T-helper 1 cell treated with Interleukin-12 subunit alpha and Interleukin-12 subunit beta and Interleukin-4 antibody, amounts not matched to agents 30 ng/mL and 1 ng/mL, for 36 hours (primary cell): ENCODE measurements around the gene RASL10A. TPM values are rescaled to one million over a fixed set of nuclear protein-coding genes. Genes with fewer than 3 reads are reported as not detected.
"Not testable (repeated sequence)": the region's sequence is repeated elsewhere in the genome, so short reads cannot be mapped to it uniquely, and the experiment has no call there.

Source experiments
- intact Hi-C: fragments of 100-400 bp; cut with micrococcal nuclease; formaldehyde crosslinking; loops from one replicate; pipeline ENCODE4 v1.15.1; 2024
- total RNA-seq: library from RNA; stranded (reverse); gene quantifications from 2 replicates; pipeline ENCODE4 v1.2.3, GENCODE V29; 2022

RASL10A gene, protein sequence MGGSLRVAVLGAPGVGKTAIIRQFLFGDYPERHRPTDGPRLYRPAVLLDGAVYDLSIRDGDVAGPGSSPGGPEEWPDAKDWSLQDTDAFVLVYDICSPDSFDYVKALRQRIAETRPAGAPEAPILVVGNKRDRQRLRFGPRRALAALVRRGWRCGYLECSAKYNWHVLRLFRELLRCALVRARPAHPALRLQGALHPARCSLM
- total RNA-seq: 0.49 and 0.76 TPM in 2 replicates

DNA sequence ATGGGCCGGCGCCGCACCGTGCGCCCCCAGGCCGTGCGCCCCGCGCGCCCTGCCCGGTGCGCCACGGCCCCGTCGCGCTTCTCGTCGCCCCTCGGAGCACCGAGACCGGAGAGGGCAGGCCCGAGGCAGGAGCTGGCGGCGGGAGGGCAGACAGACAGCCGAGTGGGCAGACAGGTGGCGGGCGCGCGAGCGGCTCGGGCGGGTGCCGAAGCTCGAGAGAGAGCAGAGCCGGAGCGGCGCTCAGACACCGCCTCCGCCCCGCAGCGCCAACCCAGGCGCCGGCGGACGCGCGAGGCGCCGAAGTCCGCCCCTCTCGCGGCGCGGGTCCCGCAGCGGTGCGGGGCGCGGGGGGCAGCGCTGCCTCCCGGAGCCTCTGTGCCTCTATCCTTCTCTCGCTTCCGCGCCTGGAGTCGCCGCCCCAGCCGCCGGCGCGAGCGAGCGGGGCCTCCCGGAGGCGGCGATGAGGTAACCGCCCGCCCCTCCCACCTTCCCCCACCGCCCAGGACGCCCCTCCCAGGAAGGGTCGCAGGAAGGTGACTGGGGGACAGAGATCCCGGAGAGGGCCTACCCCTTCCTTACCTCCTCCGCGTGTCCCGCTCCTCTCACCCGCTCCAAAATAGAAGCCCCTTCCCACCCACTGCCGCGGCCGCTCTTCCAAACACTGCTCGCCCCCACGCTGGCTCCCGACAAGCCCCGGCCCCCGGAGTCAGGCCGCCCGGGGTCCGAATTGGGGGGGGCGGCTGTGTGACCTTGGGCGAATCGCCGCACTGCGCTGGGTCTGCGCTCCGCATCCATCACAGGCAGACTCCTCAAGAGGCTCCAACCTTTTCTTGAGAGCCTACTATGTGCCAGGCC is at the start of gene RASL10A:
Gene RASL10A (minus strand): TSS at position 412 of the 855 bp plus-strand sequence. CDS start 451 bp downstream, outside the sequence.
- intact Hi-C loops: no loop called here

DNA sequence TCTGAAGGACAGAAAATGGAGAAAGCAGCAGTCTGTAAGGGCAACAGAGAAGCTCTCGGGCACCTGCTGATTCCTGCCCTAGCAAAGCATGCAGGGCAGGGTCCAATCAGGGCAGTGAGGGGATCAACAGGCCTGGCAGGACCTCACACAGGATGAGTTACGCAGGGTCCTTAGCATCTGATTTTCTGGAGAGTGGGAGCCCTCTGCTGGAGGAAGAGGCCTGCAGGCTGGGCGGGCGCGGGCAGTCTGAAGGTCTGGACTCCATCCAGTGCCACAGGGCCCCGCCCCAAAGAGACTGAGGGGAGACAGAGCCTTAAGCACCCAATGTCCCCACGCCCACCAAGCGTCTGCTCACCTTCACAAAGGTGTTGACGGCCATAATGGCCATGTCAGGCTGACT is 44.0 kb upstream of the RASL10A start:
- intact Hi-C loops: no loop called here

DNA sequence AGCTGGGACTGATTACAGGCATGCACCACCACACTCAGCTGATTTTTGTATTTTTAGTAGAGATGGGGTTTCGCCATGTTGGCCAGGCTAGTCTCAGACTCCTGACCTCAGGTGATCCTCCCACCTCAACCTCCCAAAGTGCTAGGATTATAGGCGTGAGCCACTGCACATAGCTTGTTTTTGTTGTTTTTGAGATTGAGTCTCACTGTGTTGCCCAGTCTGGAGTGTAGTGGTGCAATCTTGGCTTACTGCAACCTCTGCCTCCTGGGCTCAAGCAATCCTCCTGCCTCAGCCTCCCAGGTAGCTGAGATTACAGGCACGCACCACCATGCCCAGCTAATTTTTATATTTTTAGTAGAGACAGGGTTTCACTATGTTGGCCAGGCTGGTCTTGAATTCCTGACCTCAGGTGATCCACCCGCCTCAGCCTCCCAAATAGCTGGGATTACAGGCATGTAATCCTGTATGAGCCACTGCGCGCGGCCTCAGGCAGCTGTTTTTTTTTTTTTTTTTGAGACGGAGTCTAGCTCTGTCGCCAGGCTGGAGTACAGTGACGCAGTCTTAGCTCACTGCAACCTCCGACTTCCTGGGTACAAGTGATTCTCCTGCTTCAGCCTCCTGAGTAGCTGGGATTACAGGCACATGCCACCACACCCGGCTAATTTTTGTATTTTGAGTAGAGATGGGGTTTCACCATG is 41.8 kb upstream of the RASL10A start:
- intact Hi-C loops: not testable (repeated sequence)

DNA sequence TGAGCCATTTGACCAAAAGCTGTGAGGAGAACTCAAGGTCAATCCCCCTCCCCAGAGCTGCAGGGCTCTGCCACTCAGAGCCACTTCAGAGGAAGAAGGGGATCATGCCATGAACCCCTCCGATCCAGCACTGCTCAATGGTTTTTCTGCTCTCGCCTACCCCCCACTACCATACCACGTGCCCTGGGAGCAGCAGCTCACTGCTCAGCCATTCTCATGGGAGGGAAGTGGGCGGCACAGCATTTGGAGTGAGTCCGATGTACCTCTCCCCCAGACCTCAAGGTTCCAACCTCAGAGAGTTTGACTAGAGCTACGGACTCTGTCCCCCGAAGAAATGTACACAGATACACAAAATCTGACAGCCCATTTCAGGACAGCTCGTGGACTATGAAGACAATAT is 38.4 kb upstream of the RASL10A start:
- intact Hi-C loops: no loop called here

DNA sequence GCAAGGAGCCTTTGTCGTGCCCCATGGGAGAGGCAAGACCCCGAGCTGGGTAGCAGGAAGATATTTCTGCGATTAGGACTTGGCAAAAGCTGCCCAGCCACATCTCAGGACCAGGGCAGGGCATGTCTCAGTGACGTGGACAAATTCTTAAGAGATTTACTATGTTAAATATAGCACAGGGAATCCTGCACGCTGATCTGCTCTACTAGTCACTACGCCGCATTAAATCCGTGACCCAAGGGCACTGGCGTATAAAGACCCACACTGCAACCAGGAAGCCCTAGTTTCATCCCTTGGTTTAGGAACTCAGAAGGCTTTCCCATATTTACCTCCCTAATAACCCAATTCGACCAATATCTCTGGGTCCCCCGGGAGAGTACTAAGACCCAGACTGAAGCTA is 37.8 kb upstream of the RASL10A start:
- intact Hi-C loops: no loop called here

DNA sequence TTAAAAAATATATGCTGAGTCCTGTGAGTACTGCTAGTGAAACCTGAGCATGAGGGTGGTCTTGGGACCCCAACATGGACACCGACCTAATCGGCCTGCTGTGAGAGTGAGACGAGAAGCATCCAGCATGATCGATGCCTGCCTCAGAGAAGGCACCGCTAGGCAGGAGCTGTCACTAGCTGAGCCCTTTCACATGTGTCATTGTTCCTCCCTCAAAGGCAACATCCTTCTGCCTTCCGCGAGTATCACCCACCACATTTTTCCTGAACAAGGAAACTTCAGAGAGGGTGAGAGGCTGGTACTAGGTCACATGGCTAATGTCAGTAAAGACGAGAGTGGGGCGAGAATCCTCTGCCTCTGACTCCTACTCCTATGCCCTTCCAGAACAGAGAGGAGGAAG is 37.3 kb upstream of the RASL10A start:
- intact Hi-C loops: no loop called here

DNA sequence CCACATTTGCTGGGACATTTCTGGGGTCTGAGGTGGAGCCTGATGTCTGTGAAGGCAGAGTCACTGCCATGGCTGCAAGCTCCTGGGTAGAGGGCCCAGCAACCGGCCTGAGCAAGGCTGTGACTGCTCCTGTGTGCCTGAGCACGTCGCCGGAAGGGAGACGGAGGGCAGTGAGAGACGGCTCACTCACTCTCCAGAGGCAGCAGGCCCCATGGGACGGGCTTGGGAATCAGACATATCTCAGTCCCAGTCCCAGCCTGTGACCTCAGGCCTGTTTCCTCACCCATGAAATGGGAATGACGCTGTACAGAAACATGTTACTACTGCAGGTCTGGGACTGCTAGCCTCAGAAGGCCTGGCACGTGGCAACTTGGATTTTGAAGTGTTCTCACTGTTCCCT is 36.4 kb upstream of the RASL10A start:
- intact Hi-C loops: no loop called here

DNA sequence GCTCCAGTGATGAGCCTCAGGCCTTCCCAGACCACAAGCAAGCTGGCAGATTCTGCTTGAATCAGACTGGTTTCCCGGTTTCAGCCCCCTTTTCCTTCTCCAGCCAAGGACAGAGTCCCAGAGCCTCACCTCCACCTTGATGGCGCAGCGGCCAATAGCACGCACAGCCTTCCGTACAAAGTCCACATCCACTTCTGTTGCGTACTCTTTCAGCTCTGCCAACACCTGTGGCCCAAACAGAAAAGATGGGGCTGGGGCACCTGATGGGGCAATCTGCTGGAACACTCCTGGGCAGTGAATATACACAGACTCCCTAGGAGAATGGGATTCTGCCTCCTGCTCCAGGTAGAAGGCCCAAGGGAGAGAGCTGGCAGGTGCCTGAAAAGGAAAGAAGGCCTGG is 35.5 kb upstream of the RASL10A start:
- intact Hi-C loops: no loop called here

DNA sequence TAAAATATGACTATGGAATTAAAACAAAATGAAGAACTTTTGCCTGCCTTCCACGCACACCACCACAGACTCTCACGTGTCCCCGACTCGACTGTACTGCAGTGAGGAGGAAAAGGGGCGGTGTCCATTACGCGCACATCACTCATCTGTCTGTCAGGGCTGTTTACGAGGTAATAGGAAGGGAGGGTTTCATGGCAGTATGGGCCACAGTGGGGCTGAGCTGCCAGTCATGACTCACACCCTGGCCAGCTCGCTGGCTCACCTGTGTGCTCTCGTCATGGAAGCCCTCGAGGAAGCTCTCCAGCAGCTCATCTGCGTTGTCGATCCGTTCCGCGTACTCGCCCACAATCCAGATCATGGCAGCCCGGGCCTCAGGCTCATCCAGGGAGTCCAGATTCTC is 33.5 kb upstream of the RASL10A start:
- intact Hi-C loops: no loop called here

DNA sequence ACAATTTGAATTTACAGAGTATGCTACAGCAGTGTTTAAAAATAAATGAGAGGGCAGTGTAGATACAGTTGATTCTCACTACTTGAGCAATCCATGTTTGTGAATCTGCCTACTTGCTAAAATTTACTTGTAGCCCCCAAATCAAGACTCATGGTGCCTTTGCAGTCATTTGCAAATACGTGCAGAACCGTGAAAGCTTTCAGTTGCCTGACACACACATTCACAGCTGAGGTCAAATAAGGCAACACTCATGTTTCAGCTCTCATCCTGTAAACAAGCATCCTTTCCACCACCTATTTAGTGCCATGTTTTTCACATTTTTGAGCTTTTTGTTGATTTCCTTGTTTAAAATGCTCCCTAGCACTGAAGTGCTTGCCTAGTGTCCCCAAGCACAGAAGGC is 32.5 kb upstream of the RASL10A start:
- intact Hi-C loops: no loop called here

DNA sequence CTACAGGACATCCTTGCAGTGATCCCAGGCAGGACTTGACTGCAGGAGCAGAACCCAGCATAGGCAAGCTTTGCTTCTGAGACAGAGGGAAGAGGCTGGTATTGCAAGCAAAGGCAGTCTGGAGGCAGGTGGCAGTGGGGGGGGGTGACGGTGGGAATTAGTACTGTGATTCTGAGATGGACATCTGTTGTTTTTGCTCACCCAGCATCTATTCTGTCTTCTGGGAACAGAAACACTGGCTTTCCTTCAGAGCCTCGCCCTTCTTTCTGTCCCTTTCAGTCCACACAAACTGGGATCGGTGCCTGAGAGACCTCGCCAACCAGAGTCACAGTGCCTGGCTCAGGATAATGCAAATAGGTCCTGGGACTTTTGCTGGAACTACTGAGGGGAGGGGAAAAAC is 31.2 kb upstream of the RASL10A start:
- intact Hi-C loops: no loop called here

DNA sequence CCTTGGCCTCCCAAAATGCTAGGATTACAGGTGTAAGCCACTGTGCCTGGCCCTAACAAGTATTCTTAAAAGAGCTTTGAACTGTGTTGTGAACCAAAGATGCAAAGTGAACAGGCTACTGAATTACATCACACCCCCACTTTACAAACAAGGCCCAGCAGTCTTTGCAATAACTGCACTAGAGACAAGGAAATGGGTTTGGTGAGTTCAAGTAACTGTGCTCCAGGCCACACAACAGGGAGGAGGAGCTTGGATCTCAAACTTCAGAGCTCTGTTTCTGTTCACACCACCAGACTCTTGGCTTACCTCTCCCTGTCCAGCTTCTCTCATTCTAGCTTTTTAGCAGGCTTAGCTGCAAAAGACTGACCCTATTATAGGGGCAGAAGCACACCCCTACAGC is 30.4 kb upstream of the RASL10A start:
- intact Hi-C loops: no loop called here

DNA sequence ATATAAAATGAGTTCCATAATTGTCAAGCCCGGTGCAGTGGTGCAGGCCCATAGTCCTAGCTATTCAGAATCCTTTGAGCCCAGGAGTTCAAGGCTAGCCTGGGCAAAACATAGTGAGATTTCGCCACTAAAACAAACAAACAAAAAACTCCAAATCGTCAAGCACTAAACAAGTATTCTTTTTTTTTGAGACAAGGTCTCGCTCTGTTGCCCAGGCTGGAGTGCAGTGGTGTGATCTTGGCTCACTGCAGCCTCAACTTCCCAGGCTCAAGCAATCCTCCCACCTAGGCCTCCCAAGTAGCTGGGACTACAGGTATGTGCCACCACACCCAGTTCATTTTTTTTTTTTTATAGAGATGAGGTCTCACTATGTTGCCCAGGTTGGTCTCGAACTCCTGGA is 29.4 kb upstream of the RASL10A start:
- intact Hi-C loops: not testable (repeated sequence)

DNA sequence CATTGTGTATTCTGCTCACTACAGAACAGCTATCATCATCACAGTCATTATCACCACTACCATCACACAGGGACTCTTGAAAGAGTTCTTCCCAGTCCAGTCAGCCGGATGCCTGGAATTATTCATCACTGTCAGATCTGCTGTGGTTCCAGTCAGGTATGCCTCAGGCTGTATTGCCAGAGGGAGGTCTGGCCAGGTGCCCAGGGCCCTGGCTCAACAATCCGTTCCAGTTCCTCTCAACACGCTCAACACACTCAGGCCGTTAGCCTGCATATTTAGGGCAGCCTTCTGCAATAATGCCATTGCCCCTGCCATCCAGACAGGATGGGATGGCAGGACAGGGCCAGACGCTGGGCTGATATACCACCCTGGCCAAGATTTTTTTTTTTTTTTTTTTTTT is 28.6 kb upstream of the RASL10A start:
- intact Hi-C loops: no loop called here

DNA sequence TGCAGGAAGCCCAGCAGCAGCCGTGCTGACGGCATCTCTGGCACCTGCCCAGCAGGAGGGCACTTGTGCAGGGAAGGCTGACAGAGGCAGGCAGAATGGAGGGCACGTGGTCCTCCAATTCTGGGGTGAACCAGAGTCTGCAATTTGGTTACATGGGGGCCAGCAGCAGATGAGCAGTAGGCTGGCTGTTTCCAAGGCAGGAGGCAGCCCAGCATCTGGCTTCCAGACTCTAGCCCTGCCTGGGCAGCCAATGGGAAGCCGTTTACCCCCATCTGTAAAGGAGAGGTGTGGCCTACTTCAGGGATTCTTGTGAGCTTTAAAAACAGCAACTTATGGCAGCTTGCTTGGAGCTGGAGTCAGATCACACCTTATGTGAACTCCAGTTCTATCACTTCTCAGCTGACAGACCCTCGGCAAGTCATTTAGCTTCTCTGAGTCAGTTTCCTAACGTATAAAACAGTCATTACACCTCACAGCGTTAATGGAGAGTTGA is 27.9 kb upstream of the RASL10A start:
- intact Hi-C loops: no loop called here

DNA sequence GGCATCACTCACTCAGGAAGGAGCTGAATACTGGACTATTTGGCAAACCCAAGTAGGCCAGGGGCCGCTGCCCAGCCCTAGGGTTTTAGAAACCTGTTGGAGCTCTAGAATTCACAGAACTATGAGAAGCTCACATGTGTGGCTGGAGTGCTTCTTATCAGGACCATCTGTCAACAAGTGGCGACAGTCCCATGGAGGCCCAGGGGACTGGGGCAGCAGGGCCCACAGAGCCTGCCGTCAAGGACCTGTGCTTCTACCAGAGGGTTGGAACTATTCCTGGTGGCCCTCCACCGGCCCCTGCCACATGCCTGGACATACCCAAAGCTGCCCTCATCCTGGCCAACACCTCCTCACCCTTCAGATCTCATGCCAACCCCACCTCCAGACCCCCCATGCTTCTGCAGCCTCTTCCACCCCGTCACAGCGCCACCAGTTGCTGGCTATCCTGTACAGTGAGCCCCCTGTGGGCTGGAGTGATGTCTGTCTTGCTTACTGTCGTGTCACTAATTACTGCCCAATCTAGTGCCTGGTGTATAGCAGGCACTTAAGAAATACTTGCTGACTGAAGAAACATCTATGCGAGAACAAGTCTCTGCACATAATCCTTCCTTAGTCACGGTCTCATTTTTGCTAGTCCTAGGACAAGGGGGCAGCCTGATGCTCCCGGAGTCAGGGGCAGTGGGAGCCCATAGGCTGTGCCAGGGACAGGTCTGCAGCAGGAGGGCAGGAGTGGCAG is 27.2 kb upstream of the RASL10A start:
- intact Hi-C loops: no loop called here

DNA sequence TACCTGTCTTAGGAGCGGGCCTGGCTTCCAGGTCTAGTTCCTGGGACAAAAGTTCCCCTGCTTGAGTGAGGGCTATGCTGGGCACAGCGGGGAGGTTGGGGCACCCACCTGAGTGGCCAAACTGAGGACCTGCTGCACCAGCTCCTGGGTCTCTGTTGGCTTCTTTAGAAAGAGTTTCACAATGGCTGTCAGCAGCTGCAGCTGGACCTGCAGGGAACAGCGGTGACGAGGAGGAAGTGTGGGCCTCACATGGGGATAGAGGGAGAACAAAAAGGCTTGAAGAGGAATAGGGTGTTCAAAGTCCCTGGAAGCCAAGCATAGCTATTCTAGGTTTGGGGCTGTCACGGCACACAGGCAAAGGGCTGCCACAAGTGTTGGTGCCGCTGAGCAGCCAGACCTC is 26.7 kb upstream of the RASL10A start:
- intact Hi-C loops: no loop called here

DNA sequence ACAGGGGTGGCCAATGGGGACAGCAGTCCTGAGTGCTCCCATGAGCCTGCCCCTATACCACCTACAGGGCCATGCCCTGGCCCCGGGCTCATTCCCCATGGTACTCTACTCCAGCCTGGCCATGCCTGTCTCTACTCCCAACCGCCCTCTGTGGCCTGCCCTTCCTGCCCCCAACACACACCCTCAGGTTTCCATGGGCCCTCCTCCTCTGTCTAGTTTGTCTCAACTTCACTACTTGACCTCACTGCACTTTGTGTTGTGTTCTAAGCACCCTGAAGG is 26.3 kb upstream of the RASL10A start:
- intact Hi-C loops: no loop called here

DNA sequence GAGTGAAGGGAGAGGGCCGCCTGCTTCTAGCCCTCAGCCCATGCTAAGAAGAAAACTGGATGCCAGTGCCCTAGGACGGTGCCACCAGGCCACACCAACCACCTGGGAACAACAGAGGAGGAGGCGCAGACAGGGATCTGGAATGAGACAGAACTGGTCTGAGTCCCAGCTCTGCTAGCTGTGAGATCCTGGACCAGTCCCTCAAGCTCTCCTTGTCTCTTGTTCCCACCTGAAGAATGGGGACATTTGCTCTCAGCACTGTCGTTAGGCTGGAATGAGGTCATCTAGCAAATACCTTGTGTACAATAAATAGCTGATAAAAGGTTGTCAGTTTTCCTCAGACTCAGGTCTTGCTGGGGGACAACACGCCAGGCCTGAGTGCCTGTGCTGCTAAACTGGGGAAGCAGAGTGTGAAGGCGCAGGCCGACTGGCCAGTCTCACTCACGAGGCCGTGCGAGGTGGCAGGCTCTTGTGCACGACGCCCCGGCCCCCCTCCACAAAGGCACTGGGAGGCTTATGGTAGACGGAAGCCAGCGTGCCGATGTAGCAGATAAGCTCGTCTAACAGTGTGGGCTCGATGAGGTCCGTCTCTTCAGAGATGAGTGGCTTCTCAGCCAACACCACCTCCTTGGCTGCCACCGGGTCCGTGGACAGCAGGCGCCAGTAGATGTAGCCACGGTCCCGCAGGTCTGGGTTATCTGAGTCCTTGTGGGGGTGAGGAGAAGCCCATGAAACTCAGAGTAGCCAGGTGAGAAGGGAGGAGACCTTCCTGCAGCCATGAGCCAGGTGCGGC is 25.8 kb upstream of the RASL10A start:
- intact Hi-C loops: no loop called here

DNA sequence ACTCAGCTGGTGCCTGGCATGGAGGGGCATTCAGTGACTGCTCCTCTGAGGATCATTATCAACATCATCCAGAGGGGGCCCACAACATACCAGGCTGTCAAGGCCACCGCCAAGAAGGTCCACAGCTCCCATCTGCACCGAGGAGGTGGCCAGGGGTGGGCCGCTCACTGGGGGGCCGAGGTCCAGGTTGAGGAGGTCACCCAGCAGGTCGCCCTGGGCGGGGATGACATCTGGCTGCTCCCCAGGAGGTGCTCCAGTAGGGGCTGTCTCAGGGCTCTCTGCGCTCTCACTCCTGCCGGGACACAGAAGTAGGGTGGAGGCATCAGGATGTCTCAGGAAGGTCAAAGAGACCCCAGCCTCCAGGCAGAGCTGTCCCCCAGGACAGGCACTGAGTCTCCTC is 25.1 kb upstream of the RASL10A start:
- intact Hi-C loops: no loop called here
